Measurements from ENCODE around the gene AHCYL2. TPM values are rescaled to one million over a fixed set of nuclear protein-coding genes. Genes with fewer than 3 reads are reported as not detected.
"Not testable (repeated sequence)": the region's sequence is repeated elsewhere in the genome, so short reads cannot be mapped to it uniquely, and the experiment has no call there.

Gene AHCYL2
- total RNA-seq, 1 experiment from 2014 or later: 12.1 TPM

- no peak for DNase-seq (ENCODE audit: low read depth)
Observed at GRCh38 chr7:129381710-129382484, 157.1 kb downstream of the AHCYL2 start.

DNA sequence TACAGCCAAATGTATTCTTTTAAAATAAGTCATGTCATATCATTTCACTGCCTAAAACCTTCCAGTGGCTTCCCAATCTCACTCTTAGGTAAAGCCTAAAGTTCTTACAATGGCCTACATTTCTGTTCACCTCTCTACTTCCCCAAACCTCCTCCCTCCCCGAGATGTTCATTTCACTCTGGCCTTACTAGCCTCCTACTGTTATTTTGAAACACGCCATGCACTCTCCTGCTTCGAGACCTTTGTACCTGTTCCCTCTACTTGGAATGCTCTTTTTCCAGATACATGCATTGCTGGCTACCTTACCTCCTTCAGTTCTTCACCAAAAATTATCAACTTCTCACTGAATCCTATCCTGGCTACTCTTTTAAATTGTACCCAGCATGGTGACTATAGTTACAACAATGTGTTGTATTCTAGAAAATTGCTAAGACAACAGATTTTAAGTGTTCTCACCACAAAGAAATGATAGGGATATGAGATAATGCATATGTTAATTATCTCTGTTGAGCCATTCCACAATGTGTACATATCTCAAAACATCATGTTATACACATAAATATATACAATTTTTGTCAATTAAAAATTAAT is 158.8 kb downstream of the AHCYL2 start:
- no peak for DNase-seq (ENCODE audit: low read depth)

GRCh38 chr7:129385116-129385515 is 160.3 kb downstream of the AHCYL2 start:
- peak; percentile 20 for DNase-seq (ENCODE audit: low read depth)

DNA sequence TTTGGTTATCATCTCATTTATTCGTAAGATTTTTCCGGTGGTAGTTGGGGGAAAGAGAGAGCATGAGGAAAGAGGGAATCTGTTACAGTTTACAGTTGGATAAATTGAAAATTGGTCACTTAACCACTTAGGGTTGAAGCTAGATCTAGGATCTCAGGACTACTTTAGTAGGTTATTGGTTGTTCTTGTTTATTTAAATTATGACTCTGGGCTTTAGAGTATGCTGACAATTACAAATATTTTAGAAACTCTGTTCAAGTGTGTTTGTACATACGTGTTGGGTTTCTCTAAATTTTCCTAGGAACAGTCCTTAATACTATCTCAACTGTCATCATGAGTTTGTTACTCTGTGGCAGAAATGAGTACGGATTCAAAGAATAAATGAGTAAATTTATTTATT is 160.8 kb downstream of the AHCYL2 start:
- no peak for DNase-seq (ENCODE audit: low read depth)

- no peak for DNase-seq (ENCODE audit: low read depth)
Observed at GRCh38 chr7:129386506-129386905, 161.7 kb downstream of the AHCYL2 start.

- DNase-seq (ENCODE audit: low read depth): no peak
Observed at GRCh38 chr7:129387537-129387936, 162.7 kb downstream of the AHCYL2 start.

GRCh38 chr7:129388333-129389098 is 163.7 kb downstream of the AHCYL2 start:
- no peak for DNase-seq (ENCODE audit: low read depth)

- DNase-seq (ENCODE audit: low read depth): no peak
Observed at GRCh38 chr7:129389829-129390228, 165.0 kb downstream of the AHCYL2 start.

- no peak for DNase-seq (ENCODE audit: low read depth)
Observed at GRCh38 chr7:129390314-129390713, 165.5 kb downstream of the AHCYL2 start.

GRCh38 chr7:129391546-129392171 is 166.8 kb downstream of the AHCYL2 start:
- no peak for DNase-seq (ENCODE audit: low read depth)

GRCh38 chr7:129393255-129393654 is 168.4 kb downstream of the AHCYL2 start:
- no peak for DNase-seq (ENCODE audit: low read depth)

- DNase-seq (ENCODE audit: low read depth): no peak
Observed at GRCh38 chr7:129394101-129394500, 169.3 kb downstream of the AHCYL2 start.

DNA sequence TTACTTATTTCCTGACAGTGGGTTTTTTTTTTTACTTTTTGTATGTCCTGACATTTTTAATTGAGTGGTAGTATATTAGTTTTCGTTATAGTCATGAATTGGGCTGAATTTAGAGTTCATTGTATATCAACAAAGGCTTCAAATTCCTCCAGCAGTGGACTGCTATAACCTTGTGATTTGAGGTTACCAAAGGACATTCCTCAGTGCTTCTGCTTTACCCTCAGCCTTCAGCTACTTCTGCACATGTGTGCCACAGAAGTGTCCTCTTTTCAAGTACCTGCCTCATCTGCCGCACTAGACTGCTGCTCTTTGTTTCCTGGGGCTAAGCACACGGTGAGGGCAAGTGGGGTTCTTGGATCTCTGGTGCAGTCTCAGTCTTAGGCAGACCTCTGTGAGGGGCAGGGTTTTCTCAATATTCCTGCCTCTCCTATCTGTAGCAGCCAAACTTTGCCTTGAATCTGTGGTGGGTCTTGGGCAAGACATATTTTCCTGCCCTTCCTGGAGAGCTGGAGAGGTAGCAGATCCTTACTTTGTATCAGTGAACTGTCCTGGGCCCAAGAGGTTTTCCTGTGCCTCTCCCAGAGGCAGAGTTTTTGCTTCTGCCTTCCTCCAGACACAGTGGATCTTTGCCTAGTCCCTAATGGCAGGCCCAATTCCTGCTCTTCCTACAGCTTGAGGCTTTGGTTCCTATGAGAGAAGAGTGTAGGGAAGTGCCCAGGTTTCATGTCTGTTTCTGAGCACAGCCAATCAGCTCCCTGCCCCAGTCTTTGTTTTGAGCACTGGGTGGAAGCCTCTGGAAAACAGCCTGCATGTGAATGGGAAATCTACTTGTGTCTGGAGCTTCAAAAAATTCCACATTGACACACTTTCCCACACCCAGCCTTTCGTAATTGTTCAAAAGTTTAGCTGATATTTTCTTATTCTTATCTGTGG is 170.4 kb downstream of the AHCYL2 start:
- no peak for DNase-seq (ENCODE audit: low read depth)

DNA sequence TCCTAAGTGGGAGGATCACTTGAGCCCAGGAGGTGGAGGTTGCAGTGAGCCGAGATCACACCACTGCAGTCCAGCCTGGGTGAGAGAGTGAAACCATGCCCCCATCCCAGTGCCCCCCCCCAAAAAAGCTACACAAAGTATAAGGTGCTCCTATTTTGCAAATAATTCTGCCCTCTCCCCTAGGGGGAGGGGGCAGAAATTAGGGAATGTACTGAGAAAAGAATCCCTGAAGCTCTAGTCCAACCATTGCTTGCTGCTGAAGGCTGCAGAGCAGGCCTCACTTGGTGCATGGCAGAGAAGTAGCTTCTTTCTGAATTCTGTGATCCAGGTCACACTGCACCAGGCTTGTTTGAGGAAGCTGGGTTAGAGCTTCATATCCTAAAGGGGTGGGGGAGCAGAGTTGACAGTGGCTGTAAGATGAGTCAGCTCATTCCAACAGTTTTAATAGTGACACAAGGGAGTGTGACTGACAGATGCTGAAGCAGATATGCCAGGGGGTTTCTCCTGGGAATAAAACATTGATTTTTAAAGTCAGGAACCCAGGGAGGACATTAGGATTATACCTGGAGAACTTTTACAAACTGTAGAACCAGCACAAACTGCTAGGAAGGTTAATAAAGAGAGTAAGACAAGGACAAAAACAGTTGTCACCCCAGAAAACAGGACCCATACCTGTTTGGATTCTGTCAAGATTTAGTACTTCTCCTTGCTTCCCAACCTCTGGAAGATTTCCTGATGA is 176.6 kb downstream of the AHCYL2 start:
- peak; percentile 38 for DNase-seq (ENCODE audit: low read depth)

- DNase-seq (ENCODE audit: low read depth): peak; percentile 39
Observed at GRCh38 chr7:129401967-129402860, 177.4 kb downstream of the AHCYL2 start.

GRCh38 chr7:129405527-129405926 is 180.7 kb downstream of the AHCYL2 start:
- no peak for DNase-seq (ENCODE audit: low read depth)

DNA sequence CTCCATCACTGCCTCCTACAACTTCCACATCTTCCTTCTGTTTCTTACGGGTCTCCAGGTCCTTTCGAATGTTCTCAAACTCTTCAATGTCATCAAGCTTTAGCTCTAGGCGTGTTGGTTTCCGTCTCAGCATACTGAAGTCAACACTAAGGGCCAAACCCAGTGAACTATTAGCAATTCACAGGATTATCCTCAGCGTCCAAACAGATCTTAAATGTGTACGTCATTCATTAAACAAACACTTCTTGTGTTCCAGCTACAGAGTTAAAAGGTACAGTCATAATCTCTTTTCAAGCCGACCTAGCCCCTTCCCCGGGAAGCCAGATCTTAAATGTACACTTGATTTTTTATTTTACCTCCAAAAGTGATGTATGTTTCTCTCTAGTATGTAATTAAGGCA is 185.4 kb downstream of the AHCYL2 start:
- not testable (repeated sequence) for DNase-seq (ENCODE audit: low read depth)

DNA sequence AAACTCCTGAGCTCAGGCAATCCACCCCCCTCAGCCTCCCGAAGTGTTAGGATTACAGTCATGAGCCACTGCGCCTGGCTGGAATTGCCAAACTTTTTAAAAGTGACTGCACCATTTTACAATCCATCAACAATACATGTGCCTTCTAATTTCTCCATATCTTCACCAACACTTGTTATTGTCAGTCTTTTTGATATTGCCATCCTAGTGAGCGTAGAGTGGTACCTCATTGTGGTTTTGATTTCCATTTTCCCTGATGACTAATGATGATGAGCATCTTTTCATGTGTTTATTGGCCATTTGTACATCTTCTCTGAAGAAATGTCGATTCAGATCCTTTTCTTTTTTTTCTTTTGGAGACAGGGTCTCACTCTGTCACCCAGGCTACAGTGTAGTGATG is 187.7 kb downstream of the AHCYL2 start:
- DNase-seq (ENCODE audit: low read depth): peak; percentile 53

DNA sequence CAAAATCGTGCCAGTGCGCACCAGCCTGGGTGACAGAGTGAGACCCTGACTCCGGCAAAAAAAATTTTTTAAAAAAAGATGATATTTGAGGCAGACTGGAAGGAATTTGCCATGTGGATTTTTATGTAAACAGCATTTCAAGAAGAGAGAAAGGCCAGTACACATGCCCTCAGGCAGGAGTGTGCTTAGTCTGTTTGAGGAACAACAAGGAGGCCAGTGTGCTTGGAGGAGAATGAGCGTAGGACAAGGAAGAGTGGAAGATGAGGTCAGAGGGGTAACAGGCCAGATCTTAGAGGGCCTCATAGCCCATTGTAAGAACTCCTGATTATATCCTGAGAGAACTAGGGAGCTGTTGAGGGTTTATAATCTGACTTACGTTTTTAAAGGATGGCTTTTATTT is 192.2 kb downstream of the AHCYL2 start:
- DNase-seq (ENCODE audit: low read depth): no peak
